ENCODE measurements around the gene NPHP4.

GRCh38 chr1:5904551-5904950 is 87.7 kb downstream of the NPHP4 start:
- TF ChIP-seq EP300 (IDR thresholded peaks at IDR 0.05), result no peak
- no peak for TF ChIP-seq CTCF (IDR thresholded peaks at IDR 0.05)
- TF ChIP-seq MAX (IDR thresholded peaks at IDR 0.05), result no peak
- no peak for TF ChIP-seq BCL3 (IDR thresholded peaks at IDR 0.05)
- no peak for TF ChIP-seq POLR2A (IDR thresholded peaks at IDR 0.05; ENCODE audit: low read length)
- TF ChIP-seq JUN (IDR thresholded peaks at IDR 0.05), result no peak
- TF ChIP-seq MYC (IDR thresholded peaks at IDR 0.05; ENCODE audit: borderline replicate concordance, low read length), result no peak
- TF ChIP-seq HMGXB4 (CRISPR knock-in tag; IDR thresholded peaks at IDR 0.05; ENCODE audit: borderline replicate concordance), result no peak
